ENCODE data around the gene GAREM1.

GAREM1 gene

GRCh38 chr18:32460171-32460731 is 10.4 kb downstream of the GAREM1 start:
- no peak for DNase-seq

GRCh38 chr18:32459361-32460101 is 11.2 kb downstream of the GAREM1 start:
- peak; percentile 30 for DNase-seq

- DNase-seq = no peak
Measured at GRCh38 chr18:32455361-32455760, 15.3 kb downstream of the GAREM1 start.

GRCh38 chr18:32454593-32454992 is 16.1 kb downstream of the GAREM1 start:
- no peak for DNase-seq

- no peak for DNase-seq
Measured at GRCh38 chr18:32450874-32451273, 19.8 kb downstream of the GAREM1 start.

- DNase-seq = no peak
Measured at GRCh38 chr18:32450026-32450691, 20.5 kb downstream of the GAREM1 start.

- no peak for DNase-seq
Measured at GRCh38 chr18:32446780-32447179, 23.9 kb downstream of the GAREM1 start.

- no peak for DNase-seq
Measured at GRCh38 chr18:32445846-32446245, 24.8 kb downstream of the GAREM1 start.

- DNase-seq = no peak
Measured at GRCh38 chr18:32443706-32444215, 26.9 kb downstream of the GAREM1 start.

- no peak for DNase-seq
Measured at GRCh38 chr18:32443033-32443705, 27.5 kb downstream of the GAREM1 start.

- no peak for DNase-seq
Measured at GRCh38 chr18:32442575-32442974, 28.1 kb downstream of the GAREM1 start.

GRCh38 chr18:32441533-32441932 is 29.1 kb downstream of the GAREM1 start:
- DNase-seq = no peak

GRCh38 chr18:32440518-32440917 is 30.2 kb downstream of the GAREM1 start:
- DNase-seq = no peak

GRCh38 chr18:32439802-32440201 is 30.9 kb downstream of the GAREM1 start:
- no peak for DNase-seq

GRCh38 chr18:32439241-32439640 is 31.4 kb downstream of the GAREM1 start:
- DNase-seq = no peak

- no peak for DNase-seq
Measured at GRCh38 chr18:32438173-32438572, 32.5 kb downstream of the GAREM1 start.

- DNase-seq = no peak
Measured at GRCh38 chr18:32437100-32437834, 33.4 kb downstream of the GAREM1 start.

- DNase-seq = no peak
Measured at GRCh38 chr18:32435631-32436500, 34.8 kb downstream of the GAREM1 start.

- no peak for DNase-seq
Measured at GRCh38 chr18:32431753-32432152, 38.9 kb downstream of the GAREM1 start.

- DNase-seq = no peak
Measured at GRCh38 chr18:32429402-32429801, 41.3 kb downstream of the GAREM1 start.

Data from right kidney (tissue), 1 donor.